Duodenal mucosa (tissue), 2 donors: ENCODE results near the gene ATP9A.
"Not testable (repeated sequence)": the region's sequence is repeated elsewhere in the genome, so short reads cannot be mapped to it uniquely, and the experiment has no call there.

Experiments
- H3K27ac ChIP-seq: one replicate; pipeline ENCODE4 v1.7.0; 2013; ENCODE audit warnings: low read depth, low read length
- H3K27me3 ChIP-seq, 2 donors: one replicate each; pipeline ENCODE4 v1.7.0; 2013; ENCODE audit warnings: low read length in 2 of 2, control low read depth in 1 of 2; ENCODE audit not compliant: insufficient read depth in 2 of 2, control insufficient read depth in 1 of 2
- H3K36me3 ChIP-seq, 2 donors: one replicate each; pipeline ENCODE4 v1.7.0; 2013; ENCODE audit warnings: low read length in 2 of 2, control low read depth in 1 of 2; ENCODE audit not compliant: insufficient read depth in 2 of 2, control insufficient read depth in 1 of 2
- H3K4me1 ChIP-seq, 2 donors: one replicate each; pipeline ENCODE4 v1.7.0; 2013; ENCODE audit warnings: low read length in 2 of 2, control low read depth in 1 of 2; ENCODE audit not compliant: insufficient read depth in 2 of 2, control insufficient read depth in 1 of 2
- H3K4me3 ChIP-seq, 2 donors: one replicate each; pipeline ENCODE4 v1.7.0; 2013; ENCODE audit warnings: low read length in 2 of 2, low read depth in 1 of 2
- H3K9ac ChIP-seq, 2 donors: one replicate each; pipeline ENCODE4 v1.7.0; 2013; ENCODE audit warnings: low read length in 2 of 2, low read depth in 1 of 2
- H3K9me3 ChIP-seq, 2 donors: one replicate each; pipeline ENCODE4 v1.7.0; 2013; ENCODE audit warnings: low read length in 2 of 2, control low read depth in 1 of 2; ENCODE audit not compliant: control insufficient read depth in 1 of 2

Gene ATP9A

DNA sequence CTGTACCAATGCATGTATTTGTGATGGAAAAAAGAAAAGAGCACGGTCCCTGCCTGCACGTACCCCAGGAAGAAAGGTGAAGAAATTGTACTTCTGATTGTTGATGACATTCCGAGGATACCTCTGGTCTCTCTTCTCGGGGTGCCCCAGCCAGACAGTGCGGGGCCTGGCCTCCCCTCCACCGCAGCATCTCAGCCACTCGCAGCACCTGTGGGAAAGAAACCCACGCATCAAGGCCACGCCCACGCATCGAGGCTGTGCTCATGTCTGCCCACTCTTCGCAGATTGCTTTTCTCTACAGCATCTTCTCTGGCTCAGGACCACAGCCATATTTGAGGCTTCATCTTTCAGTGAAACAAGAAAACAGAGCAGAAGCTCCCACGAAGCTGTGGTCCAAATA lies 38.4 kb downstream of the ATP9A start:
- Histone ChIP-seq H3K9me3 (no peaks in the 10 kb centered on the region), H3K9ac (no peak overlapping the region), H3K4me1 (peaks cover 0 to 12% of the 10 kb centered on the region in 2 donors), H3K4me3 (no peak overlapping the region), H3K36me3 (no peaks in the 10 kb centered on the region), H3K27ac (no peak overlapping the region), H3K27me3 (no peaks in the 10 kb centered on the region)

DNA sequence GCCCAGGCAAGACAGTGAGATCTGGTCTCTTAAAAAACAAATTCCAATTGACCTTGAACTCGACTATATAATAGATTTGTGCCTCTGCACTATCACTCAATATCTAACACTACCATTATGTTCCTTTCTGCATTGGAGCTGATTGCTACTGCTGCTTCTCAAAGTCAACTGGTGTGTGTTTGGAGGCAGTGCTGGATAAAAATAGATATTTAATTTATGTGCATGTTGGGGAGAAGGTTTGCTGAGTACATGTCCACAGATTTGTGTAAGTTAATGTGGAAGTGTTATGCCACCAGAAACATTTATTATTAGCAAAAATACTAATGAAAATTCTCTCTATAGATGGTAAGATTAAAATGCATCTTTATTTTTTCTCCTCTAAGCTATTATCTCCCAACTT lies 39.5 kb downstream of the ATP9A start:
- Histone ChIP-seq H3K4me3 (no peak overlapping the region), H3K27me3 (no peaks in the 10 kb centered on the region), H3K9ac (no peak overlapping the region), H3K9me3 (no peaks in the 10 kb centered on the region), H3K36me3 (no peaks in the 10 kb centered on the region), H3K4me1 (peaks cover 0 to 12% of the 10 kb centered on the region in 2 donors), H3K27ac (no peak overlapping the region)

DNA sequence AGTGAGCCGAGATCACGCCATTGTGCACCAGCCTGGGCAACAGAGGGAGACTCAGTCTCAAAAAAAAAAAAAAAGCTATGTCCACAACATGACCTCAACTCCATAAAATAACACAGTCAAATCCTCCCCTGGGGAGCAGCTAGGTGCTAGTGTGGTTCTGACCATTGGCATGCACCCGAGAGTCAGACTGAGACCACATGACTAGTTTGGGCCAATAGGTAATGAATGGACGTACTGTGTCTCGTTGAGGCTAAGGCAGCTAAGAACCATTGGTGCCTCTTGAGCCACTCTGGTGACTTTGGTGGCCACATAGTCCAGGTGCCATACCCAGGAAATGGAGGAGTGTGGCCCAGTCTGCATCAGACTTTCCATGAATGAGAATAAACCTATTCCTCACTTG lies 40.3 kb downstream of the ATP9A start:
- Histone ChIP-seq H3K27ac (no peak overlapping the region), H3K4me1 (peaks cover 0 to 11% of the 10 kb centered on the region in 2 donors), H3K36me3 (no peaks in the 10 kb centered on the region), H3K4me3 (no peak overlapping the region), H3K9me3 (no peaks in the 10 kb centered on the region), H3K27me3 (no peaks in the 10 kb centered on the region), H3K9ac (no peak overlapping the region)

DNA sequence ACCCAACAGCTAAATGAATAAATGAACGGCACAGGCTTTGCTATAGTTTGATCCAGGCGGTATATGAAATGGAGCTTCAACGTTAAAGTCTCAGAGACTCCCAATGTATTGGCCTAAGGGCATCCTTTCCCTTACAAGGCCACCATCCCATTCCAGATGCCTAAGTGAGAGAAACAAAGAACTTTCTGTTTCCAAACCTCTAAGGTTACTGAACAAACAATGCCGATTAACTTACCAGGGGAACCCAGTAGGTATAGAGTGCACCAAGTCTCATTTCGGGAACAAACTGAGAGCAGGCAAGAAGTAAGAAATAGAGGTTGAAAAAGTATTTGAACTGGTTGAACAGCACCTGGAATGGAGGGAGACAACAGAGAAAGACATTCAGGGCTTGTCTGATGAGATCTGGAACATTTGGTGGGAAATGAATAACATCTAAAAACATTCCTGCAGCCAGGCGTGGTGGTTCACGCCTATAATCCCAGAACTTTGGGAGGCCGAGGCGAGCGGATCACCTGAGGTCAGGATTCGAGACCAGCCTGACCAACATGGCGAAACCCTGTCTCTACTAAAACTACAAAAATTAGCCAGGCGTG lies 42.5 kb downstream of the ATP9A start:
- Histone ChIP-seq H3K9me3 (no peaks in the 10 kb centered on the region), H3K4me3 (no peak overlapping the region), H3K36me3 (no peaks in the 10 kb centered on the region), H3K9ac (no peak overlapping the region), H3K4me1 (no peaks in the 10 kb centered on the region), H3K27me3 (no peaks in the 10 kb centered on the region), H3K27ac (no peak overlapping the region)

DNA sequence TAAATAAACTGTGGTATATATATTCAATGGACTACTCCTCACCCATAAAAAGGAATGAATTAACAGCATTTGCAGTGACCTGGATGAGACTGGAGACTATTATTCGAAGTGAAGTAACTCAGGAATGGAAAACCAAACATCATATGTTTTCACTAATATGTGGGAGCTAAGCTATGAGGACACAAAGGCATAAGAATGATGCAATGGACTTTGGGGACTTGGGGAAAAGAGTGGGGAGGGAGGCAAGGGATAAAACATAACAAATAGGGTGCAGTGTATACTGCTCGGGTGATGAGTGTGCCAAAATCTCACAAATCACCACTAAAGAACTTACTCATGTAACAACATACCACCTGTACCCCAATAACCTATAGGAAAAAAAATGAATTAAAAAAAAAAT lies 45.2 kb downstream of the ATP9A start:
- H3K4me3 ChIP-seq, H3K4me1 ChIP-seq, H3K27me3 ChIP-seq, H3K9me3 ChIP-seq, H3K36me3 ChIP-seq, H3K27ac ChIP-seq, H3K9ac ChIP-seq: not testable (repeated sequence)

DNA sequence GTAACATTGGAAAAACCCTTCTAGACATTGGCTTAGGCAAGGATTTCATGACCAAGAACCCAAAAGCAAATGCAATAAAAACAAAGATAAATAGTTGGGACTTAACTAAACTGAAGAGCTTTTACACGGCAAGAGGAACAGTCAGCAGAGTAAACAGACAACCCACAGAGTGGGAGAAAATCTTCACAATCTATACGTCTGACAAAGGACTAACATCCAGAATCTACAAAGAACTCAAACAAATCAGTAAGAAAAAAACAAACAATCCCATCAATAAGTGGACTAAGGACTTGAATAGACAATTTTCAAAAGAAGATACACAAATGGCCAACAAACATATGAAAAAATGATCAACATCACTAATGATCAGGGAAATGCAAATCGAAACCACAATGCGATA lies 45.9 kb downstream of the ATP9A start:
- H3K27ac ChIP-seq, H3K4me1 ChIP-seq, H3K9me3 ChIP-seq, H3K27me3 ChIP-seq, H3K36me3 ChIP-seq, H3K4me3 ChIP-seq, H3K9ac ChIP-seq: not testable (repeated sequence)

DNA sequence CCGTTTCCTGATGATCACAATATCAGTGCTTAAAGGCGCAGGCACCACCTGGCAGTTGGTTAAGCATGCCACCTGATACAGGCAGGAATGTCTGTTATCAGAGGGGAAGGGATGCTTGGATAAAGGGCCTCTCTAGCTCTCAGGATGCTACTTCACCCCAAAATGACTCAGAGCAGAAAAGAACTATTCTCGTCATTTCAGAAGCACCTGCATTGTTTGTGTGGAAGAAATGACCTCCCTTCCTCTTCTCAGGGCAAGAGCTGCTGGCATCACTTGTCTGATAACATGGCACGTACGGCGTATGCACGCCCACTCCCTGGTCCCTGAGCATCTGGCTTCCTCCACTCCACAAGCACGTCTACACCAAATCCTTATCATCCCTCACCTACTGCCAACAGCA lies 47.3 kb downstream of the ATP9A start:
- H3K9ac ChIP-seq: no peak overlapping the region
- no peak overlapping the region for H3K27ac ChIP-seq

DNA sequence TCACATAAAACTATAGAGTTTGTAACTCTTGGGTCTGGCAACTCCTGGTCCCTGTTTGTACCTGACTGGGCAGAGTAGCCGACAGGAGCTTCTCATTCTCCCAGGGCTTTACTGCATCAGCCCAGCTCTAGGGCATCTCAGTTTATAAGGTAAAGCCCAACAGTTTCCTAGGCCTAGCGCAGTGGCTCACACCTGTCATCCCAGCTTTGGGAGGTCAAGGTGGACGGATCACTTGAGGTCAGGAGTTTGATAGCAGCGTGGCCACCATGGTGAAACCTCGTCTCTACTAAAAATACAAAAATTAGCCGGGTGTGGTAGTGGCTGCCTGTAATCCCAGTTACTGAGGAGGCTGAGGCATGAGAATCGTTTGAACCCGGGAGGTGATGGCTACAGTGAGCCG lies 47.8 kb downstream of the ATP9A start:
- Histone ChIP-seq H3K27ac (no peak overlapping the region), H3K9ac (no peak overlapping the region), H3K4me3 (no peak overlapping the region), H3K9me3 (no peaks in the 10 kb centered on the region), H3K4me1 (no peaks in the 10 kb centered on the region), H3K36me3 (no peaks in the 10 kb centered on the region), H3K27me3 (no peaks in the 10 kb centered on the region)

More for the DNA sequence above, 47.3 kb downstream of the ATP9A start:
- Histone ChIP-seq H3K27me3 (no peaks in the 10 kb centered on the region), H3K36me3 (no peaks in the 10 kb centered on the region), H3K4me1 (no peaks in the 10 kb centered on the region), H3K9me3 (no peaks in the 10 kb centered on the region), H3K4me3 (no peak overlapping the region)

DNA sequence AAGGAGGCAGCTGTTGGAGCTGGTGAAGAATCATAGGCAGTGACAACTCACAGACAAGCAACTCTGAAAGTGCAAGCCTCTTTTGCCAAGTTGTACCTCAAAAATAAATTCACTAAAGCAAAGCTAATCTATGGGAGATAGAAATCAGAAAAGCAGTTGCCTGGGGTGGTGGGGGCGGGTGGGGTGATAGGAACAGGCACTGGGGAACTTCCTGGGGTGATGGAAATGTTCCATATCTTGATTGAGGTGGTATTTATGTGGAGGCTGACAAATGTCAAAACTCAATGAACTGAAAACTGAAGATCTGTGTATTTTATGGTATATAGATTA lies 52.4 kb downstream of the ATP9A start:
- no peaks in the 10 kb centered on the region for H3K27me3 ChIP-seq
- H3K4me1 ChIP-seq: peaks cover 7 to 8% of the 10 kb centered on the region in 2 donors
- H3K27ac ChIP-seq: no peak overlapping the region
- H3K36me3 ChIP-seq: no peaks in the 10 kb centered on the region
- no peak overlapping the region for H3K9ac ChIP-seq
- H3K4me3 ChIP-seq: no peak overlapping the region
- H3K9me3 ChIP-seq: no peaks in the 10 kb centered on the region

DNA sequence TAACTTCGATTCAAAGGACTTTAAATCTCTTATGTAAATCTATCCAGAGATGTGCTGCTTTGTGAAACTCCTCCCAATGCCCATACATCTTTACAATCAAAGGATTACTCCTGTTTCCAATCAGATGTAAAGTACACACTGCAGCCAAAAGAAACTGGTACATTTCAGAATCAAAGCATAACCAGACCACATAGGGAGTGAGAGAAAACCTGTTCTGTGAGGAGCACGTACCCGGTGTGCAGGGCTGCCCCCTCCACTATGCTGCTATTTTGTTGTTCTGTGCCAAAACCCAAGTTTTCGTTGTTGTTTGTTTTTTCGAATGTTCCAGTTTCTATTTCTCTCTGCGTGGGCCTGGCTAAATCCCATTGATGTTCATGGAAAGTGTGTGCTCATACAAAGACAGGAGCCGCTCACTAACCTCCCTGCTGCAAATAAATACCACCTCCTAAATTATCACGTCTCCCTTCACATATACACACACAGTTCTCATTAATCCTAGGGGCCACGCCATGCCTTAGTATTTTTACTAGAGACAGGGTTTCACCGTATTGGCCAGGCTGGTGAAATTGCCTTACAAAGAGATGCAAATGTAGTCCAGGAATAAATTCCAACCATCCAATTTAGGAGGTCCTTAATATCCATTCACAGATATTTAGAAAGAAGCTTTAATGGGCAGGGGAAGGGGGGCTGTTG lies 52.9 kb downstream of the ATP9A start:
- no peak overlapping the region for H3K4me3 ChIP-seq
- H3K9ac ChIP-seq: no peak overlapping the region
- no peak overlapping the region for H3K27ac ChIP-seq
- H3K36me3 ChIP-seq: no peaks in the 10 kb centered on the region
- H3K4me1 ChIP-seq: peaks cover 7 to 8% of the 10 kb centered on the region in 2 donors
- H3K9me3 ChIP-seq: no peaks in the 10 kb centered on the region
- H3K27me3 ChIP-seq: no peaks in the 10 kb centered on the region
